HepG2 (cell line): ENCODE measurements around the gene SIRT6.
"Not testable (repeated sequence)": the region's sequence is repeated elsewhere in the genome, so short reads cannot be mapped to it uniquely, and the experiment has no call there.

Source experiments
- KLF9 ChIP-seq: IDR thresholded peaks from 2 replicates; pipeline ENCODE4 v1.6.1; 2016; ENCODE audit warnings: low read depth
- NFYC ChIP-seq: IDR thresholded peaks from 2 replicates; pipeline ENCODE4 v1.6.1; 2016; ENCODE audit warnings: missing genetic modification reagents, missing compliant biosample characterization
- ONECUT2 ChIP-seq: sonication (generic); formaldehyde crosslinking; IDR thresholded peaks from 2 replicates; pipeline ENCODE4 v1.4.0; 2020; ENCODE audit warnings: missing genetic modification reagents
- SAP130 ChIP-seq: IDR thresholded peaks from 2 replicates; pipeline ENCODE4 v1.6.1; 2016; ENCODE audit warnings: low read depth
- TCF7 ChIP-seq: sonication (generic); IDR thresholded peaks from 2 replicates; pipeline ENCODE4 v1.6.1; 2016; ENCODE audit warnings: antibody characterized with exemption, low read depth
- ZBTB1 ChIP-seq: sonication (generic); formaldehyde crosslinking; IDR thresholded peaks from 2 replicates; pipeline ENCODE4 v1.4.0; 2020; ENCODE audit warnings: missing genetic modification reagents, borderline replicate concordance

- not testable (repeated sequence) for TF ChIP-seq ZBTB1 (CRISPR knock-in tag); KLF9 (CRISPR knock-in tag); NFYC (CRISPR knock-in tag); ONECUT2 (CRISPR knock-in tag); TCF7; SAP130
Measured at GRCh38 chr19:4127322-4127721, 55.0 kb downstream of the SIRT6 start.
